NCI-H82 treated with DMSO at 0.1 percent for 48 hours (cell line): ENCODE measurements around the gene DDR2.

Source experiments
- DNase-seq: peaks from one replicate; lab custom pipeline; 2025; ENCODE audit not compliant: unreplicated experiment; lab: John Stamatoyannopoulos, UW

The DDR2 gene

DNA sequence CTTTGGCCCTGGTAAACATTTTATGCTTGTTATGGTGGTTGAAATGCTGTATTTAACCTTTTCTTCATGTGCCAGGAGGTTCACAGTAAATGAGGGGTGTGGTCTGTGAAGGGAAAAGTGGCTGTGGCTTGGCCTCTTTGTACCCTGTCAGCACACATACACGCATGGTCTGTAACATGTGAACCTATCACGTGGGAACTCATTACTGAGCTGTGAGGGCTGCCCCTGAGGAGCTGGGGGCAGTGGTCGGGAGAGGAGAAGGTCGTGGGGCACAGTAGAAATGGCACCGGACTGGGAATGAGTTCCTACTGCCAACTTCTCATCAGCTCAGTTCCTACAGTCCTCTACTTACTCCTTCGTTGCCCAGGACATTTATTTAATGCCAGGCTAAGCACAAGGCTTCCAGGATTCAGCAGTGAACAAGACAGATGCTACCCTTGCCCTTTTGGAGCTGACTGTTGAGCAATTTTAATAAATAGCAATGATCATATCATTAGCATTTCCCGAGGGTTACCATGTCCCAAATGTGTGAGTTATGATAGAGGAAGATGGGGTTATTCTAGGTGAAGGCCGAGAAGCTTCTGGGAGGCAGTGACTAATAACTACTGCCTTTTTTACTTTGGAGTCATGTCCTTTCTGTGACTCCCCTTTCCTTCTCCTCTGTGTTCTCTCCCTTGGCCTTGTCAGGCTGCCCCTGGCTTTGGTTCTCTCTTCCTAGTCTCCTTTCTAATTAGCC lies 38.8 kb downstream of the DDR2 start:
- no peak for DNase-seq

DNA sequence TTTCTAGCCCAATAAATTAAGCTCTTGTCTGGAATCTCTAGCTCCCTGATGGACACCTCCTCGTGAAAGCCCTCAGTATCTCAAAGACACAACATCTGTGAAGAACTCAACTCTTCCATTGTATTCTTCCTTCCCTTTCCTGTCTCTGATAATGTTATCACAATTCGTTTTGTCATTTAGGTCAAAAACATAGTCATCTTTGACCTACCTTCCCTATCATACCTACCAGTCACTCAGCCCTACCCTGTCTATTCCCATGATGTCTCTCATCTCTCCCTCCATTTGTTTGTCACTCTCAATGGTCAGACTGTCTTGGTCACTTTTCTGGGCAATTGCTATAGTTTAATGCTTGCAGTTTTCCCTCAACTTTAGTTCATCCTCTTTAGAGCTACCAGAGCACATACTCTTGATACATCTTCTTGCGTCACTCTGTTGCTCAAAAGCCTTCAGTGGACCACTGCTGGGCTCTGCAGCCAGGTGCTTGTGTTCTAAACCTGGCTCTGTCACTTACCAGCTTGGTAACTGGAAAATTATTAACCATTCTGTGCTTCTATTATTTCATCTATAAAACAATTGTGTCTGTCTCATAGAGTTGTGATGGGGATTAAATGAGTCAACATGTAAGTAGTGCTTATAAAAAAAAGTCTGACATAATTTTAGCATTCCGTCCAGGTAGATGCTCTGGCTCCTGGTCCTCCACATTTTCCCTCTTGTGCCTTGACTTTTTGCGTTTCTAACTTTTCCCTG lies 39.6 kb downstream of the DDR2 start:
- no peak for DNase-seq

DNA sequence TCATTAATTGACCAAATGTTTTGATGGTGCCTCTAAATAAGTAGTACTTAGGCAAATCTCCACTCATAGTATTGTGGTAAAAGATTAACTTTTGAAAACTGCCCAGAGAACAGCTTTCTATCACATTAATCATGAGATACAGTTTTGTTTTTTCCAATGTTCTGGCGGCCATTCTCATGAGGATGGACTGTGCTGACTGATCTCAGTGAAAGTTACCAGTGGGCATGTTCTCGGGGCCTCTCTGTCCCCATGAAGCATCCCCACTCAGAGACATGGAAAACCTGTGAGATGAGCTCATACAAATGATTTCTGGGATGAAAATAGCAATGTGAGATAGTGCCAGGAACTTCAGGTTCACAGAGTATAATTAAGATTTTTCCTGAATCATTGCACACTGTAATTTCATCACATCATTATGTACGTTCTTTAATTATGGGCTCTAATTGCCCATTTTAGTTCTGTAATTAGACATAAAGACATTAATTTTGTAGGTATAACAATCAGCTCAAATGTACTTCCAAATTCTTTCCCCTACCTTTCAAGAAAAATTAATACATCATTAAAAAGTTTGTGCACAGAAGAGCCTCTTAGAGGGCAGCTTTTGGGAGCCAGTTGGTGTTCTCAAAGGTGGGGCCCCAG lies 40.5 kb downstream of the DDR2 start:
- no peak for DNase-seq

DNA sequence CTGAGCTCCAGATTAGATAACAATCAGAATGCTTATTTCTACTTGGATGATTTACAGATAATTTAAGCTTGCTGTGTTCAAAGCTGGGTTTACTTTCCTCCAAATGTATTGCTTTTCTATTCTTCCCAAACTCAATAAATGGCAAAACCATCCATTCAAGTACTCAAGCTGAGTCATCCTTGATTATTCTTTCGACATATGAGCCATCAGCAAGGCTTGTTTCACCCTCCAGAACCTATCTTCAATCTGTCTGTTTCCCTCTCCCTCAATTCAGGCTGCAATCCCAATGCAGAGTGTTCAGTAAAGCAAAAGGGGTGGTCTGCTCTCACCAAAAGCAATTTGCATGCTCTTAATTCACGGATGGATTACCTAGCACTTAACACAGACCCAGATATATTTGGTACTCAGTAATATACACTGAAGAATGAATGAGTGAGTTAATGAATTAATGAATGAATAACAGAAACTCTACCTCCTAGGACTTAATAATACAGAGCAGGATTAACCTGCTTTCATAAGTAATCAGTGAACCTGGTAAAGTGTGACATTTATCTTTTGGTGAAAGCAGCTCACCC lies 41.9 kb downstream of the DDR2 start:
- no peak for DNase-seq

DNA sequence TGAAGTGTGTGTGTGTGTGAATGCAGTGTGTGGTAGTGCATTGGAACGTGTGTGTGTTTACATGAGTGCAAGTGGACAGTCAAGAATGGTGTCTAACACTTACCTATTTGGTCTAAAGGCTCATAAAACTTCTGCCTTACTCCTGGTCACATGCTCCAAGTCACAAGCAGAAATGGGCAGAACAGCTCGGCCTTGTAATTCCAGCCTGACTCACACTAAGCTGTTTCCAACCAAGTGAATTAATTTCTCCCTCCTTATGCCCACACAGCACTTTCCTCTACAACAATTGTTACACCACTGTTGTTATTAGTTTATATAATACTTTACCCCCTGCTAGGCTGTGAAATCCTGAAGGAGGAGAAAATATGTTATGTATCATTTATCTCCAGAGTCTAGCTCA lies 43.8 kb downstream of the DDR2 start:
- no peak for DNase-seq

DNA sequence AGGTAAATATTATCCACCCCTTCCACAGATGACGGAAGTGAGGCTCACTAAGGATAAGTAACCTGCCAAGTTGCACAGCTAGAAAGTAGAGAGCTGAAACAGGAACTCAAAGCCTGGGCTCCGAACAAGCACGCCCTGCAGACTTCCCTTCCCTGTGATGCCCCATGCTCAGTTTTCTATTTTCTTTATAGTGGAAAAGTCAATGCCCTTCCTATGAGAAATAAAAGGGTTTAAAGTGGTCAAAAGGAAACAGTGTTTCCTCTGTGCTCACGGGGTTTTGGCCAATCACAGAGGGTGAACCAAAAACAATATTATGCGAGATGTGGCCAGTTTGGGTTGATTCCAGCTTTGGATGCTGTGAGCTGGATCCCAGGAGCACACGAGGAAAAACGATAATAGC lies 44.5 kb downstream of the DDR2 start:
- no peak for DNase-seq

DNA sequence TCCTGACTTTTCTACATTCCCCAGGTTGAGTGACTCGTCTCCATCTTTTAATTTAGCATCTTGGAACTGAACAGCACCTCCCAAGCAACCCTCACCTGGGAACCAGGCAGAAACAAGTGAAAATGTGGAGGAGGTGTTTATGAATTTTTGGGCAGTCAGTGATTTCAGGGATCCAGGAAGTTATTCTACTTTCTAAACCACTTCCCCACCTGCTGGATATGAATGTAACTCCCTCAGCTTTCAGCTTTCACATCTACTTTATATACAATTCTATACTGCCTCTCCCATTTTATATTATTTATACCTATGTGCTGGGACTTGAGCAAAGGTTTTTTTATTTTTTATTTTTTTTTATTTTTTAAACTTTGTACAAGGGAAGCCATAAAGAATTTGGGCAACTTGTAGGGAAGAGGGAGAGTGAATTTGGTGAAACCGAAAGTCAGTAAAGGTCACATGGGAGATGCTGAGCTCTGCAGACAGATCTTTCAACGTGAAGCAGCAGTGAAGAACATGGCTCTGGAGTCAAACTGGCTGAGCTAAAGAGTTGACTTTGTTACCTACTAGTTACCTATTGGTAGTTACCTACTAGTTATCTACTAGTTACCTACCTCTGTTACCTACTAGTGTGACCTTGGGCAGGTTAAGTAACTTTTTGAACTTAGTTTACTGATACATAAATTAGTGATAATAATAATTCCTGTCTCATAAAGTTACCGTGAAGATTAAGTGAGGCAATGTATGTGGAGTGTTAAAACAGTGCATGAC lies 45.5 kb downstream of the DDR2 start:
- DNase-seq, result no peak

DNA sequence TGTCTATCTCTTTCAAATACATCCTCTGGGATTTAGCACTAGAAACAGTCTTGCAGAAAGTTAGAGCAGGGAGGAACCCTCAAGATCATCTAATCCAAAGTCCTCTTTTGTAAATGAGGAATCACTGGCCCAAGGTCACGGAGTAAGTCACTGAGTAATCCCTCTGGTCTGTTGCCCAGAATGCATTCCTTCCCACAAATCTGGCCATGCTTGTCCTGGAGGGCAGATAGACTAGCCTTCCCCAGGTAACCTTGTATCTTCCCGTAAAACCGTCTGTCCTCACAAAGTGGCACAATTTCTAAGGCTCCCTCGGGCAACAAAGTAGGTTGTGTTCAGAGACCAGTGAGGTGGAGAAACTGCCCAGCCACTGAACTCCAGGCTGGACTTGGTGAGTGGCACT lies 46.2 kb downstream of the DDR2 start:
- DNase-seq, result no peak

DNA sequence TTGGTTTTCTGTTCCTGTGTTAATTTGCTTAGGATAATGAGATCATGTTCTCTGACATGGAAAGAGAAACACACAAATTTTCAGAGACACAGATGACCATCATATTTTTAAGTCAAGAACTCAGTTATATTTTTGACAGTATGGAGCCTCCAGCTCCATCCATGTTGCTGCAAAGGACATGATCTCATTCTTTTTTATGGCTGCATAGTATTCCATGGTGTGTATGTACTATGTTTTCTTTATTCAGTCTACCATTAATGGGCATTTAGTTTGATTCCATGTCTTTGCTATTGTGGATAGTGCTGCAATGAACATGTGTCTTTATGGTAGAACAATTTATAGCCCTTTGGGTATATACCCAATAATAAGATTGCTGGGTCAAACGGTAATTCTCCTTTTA lies 47.0 kb downstream of the DDR2 start:
- DNase-seq, result no peak

DNA sequence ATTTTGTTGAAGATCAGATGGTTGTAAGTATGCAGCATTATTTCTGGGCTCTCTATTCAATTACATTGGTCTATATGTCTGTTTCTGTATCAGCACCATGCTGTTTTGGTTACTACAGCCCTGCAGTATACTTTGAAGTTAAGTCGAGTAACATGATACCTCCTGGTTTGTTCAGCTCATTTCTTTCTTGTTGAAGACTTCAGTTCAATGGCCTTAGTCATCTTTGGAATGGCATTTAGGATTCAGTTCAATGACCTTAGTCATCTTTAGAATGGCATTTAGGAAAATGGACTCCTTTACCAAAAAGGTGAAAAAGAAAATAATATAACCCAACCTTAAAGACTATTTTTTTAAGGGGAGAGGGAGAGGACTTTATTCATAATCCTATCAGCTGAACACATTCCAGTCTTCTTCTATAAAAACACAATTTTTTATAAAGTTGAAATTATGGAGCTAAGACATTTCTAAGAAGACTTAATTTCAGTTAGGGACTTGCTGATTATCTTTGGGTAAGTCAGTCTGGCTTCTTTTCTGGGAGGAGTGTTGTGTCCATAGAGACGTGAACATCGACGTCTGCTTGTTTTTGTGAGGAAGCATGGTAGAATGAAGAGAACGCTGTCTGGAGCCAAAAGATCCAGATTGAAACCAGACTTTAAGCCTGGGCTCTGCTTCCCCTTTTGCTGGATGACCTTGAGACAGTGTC lies 48.3 kb downstream of the DDR2 start:
- no peak for DNase-seq

DNA sequence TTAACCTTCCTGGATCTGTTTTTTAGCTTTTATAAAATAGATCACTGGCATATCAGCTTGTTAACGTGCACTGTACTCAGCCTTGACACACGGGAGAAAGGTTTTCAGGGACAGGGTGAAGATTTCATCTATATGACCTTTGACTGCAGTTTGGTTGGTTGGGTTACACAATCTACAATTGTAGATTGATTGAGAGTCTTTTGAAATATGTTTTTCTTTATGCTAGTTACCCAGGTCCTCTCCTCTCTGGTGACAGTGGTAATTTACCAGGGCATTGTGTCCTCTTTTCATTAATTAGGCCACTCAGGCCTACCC lies 48.8 kb downstream of the DDR2 start:
- no peak for DNase-seq

DNA sequence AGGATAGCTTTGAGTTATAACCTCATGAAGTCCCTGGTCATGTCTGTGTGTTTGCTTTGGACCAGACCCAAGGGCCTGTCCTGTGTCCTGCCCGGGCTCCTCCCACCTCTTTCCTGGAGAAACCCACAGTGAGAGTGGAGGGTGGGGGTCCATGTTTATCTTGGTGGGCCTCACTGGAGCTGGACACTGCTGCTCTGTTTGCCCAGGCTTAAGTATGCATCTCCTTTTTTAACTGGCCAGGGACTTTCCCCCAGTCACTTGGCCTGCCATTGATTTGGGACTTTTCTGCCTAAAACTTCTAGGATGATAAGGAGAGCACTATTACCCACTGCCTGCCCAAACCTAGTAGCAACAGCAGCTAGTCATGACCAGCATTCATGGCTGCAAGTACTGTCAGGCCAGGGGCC lies 49.8 kb downstream of the DDR2 start:
- DNase-seq, result no peak

DNA sequence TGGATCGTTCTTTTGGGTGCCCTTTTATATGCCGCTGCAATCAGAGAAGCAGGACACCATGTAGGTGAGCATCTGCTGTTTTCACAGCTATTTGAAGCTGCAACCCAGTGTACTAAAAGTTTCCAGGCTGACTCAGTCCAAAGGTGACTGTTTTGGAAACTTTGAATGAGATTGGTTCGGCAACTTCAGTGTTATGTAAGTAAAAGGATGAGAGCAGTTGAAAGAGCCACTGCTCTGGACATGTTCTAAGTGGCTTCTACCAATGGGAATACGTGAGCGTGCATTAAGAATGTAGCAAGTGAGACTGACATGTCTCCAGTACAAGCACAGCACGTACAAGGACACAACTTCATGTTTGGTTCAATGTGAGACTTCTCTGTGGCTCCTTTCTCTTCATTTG lies 55.6 kb downstream of the DDR2 start:
- DNase-seq, result no peak

DNA sequence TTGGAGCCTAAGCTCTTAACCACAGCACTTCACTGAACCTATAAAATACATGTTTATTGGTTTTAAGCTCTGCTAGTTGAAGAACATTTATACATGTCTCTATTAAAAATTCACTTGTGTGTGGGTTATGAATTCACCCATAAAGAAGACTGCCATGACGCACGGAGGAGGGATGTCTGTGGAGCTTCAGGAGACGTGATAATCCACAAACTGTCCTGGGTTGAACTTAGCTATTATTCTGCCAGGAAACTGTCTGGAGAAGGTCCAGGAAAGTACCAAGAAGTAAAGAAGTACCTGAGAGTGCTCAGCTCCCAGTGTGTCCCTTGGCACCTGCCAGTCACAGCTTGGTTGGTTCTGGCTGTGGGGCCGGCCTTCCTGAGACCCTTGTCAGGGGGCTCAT lies 56.3 kb downstream of the DDR2 start:
- no peak for DNase-seq

DNA sequence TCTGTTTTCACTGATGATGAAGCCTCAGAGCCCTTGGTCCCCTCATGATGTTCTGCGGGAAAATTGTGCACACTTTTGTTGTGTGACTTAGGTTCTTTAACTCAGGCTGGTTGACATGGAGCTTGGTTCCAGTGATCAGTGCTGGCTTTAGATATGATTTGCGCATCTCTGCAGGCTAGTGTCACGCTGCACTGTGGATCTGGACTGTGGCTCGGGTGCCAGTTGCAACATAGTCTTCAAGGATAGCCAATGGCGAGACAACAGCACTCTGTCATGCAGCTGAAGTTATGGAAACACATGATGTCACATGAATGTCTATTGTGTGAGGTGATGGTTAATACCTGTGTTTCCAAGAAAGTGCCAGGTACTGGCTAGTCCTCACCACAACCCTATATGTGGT lies 56.7 kb downstream of the DDR2 start:
- no peak for DNase-seq

DNA sequence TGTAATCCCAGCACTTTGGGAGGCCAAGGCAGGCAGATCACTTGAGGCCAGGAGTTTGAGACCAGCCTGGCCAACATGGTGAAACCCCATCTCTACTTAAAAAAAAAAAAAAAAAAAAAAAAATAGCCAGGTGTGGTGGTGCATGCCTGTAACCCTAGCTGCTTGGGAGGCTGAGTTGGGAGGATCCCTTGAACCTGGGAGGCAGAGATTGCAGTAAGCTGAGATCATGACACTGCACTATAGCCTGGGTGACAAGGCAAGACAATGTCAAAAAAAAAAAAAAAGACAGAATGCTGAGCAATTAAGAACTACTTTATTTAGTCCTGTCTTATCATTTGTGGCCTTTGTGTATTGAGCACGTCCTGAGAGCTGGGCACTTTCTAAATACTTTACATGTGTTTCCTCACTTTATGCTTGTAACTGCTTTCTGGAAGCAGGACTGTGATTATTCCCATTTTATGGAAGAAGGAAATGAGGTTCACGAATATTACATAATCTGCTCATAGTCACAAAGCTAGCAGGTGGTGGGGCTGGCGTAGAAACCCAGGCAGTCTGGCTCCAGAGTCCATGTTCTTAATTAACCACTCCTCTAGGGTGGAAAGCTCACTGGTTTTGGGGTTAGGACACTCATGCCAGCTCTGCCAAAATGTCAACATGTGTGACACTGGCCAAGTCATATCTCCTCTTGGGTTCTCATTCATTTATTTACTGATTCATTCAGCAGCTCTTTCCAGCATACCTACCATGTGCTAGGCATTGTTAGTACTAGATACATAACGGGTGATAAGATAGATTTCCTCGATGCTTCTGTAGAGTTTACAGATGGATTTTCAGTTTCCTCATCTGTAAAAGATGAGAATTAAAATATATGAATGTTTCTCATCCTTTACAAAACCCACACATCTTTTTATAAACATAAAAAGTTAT lies 57.7 kb downstream of the DDR2 start:
- DNase-seq, result no peak

DNA sequence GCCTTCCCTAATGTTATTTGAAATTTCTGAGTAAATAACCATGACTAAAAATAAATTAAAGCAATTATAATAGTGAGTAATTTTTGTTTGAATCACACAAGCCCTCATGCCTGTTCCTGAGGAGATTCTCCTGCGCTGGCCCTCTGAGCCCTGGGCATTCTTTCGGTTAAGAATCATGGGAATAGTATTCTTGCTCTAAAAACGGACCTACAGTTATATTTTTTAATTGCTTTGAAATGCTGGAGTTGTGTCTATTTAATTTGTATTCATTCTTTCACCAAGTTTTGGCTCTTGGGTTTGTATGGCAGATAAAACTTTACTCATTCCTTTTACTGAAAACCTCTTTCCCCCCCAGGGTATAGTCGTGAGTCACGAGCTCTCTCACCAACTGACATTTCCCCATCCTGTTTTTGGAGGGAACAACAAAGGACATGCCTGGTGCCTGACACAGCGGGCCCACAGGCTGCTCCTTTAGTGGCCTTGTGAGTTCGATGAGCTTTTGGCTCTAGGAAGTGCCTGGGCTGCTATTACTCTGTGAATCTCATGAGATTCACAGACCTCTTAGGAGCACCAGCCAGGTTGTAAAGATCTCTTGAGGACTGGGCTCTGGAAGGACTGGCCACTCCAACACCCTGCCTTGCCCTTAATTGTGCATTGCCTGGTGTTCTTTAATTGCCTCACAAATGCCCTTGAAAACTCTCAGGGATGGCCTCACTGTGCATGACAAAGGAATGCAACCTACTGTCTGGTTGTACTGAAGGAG lies 58.6 kb downstream of the DDR2 start:
- DNase-seq, result no peak

DNA sequence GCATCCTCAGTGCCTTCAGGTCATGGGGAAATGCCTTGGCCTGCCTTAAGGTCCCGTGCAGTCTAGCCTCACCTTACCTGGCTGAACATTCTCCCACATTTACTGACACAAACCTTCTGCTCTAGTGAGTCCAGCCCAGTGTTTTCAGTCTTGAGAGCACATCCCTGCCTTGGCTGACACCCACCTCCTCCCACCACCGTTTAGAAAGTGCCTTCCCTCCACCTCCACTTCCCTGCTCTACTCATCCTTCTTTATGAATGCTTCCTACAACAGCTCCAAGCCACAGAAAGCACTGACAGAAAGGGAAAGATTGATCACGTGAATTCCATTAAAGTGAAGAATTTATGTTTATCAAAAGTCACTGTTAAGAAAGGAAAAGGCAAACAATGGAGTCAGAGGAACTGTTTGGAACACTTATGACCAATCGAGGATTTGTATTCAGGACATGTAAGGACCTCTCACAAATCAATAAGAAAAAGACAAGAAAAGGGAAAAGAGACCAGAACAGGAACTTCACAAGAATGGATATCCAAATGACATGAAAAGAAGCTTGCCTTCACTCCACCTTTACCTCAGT lies 59.8 kb downstream of the DDR2 start:
- no peak for DNase-seq

DNA sequence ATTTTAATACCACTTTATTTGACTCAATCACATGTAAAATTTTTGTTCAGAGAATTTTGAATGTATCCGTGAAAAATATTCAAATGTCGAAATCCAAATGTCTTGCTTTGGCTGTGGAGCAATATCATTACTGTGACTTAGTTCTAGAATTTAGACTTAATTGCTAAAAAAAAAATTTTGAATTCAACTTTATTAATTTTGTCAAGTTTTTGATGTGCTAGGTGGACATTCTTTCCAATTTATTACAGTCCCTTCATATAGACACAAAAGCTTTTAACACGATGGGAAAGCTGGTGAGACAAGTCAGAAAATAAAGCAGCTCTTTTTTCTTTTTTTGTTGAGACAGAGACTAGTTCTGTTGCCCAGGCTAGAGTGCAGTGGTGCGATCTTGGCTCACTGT lies 62.6 kb downstream of the DDR2 start:
- no peak for DNase-seq
